ENCODE results near the gene DENND4C. TPM values are rescaled to one million over a fixed set of nuclear protein-coding genes. Genes with fewer than 3 reads are reported as not detected.

The DENND4C gene
- total RNA-seq, 3 donors from 2014 or later, result 146 to 158 (median 148) TPM

DNA sequence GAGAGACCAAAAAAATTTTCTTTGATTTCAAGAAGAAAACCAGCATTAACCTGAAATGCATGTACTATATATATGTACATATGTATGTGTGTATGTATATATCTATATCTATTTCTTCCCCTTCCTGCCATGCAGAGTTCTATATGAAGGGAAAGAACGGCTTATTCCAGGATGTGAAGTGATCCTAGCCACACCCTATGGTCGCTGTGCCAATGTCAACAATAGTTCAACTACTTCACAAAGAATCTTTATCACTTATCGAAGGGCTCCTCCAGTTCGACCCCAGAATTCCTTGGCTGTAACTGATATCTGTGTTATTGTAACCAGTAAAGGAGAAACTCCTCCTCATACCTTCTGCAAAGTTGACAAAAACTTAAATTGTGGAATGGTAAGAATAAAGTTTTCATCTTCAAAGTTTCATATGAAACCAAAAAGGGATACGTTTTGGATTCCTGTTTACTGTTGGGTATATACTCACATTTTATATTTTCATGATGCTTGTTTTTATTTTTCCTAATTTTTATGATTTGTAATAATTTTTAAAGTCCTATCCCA, 56.2 kb downstream of the DENND4C start:
- no peaks in the 10 kb centered on the region for H3K27me3 ChIP-seq
- DNase-seq (ENCODE audit: low spot score in 2 of 2), result no peak
- TF ChIP-seq POLR2AphosphoS5 (IDR thresholded peaks at IDR 0.05) (no peak), POLR2A (IDR thresholded peaks at IDR 0.05) (no peak)
- TF ChIP-seq, protein P1, sequence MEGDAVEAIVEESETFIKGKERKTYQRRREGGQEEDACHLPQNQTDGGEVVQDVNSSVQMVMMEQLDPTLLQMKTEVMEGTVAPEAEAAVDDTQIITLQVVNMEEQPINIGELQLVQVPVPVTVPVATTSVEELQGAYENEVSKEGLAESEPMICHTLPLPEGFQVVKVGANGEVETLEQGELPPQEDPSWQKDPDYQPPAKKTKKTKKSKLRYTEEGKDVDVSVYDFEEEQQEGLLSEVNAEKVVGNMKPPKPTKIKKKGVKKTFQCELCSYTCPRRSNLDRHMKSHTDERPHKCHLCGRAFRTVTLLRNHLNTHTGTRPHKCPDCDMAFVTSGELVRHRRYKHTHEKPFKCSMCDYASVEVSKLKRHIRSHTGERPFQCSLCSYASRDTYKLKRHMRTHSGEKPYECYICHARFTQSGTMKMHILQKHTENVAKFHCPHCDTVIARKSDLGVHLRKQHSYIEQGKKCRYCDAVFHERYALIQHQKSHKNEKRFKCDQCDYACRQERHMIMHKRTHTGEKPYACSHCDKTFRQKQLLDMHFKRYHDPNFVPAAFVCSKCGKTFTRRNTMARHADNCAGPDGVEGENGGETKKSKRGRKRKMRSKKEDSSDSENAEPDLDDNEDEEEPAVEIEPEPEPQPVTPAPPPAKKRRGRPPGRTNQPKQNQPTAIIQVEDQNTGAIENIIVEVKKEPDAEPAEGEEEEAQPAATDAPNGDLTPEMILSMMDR (IDR thresholded peaks at IDR 0.05), result no peak
- H3K4me3 ChIP-seq, result no peak overlapping the region
- no peaks in the 10 kb centered on the region for H3K36me3 ChIP-seq
- intact Hi-C loops (cut with DNase I; ENCODE audit: low total_unique reads), result no loop called here
- peaks cover 0 to 11% of the 10 kb centered on the region in 2 donors for H3K4me1 ChIP-seq
- no peak overlapping the region for H3K27ac ChIP-seq
- no peaks in the 10 kb centered on the region for H3K9me3 ChIP-seq

DNA sequence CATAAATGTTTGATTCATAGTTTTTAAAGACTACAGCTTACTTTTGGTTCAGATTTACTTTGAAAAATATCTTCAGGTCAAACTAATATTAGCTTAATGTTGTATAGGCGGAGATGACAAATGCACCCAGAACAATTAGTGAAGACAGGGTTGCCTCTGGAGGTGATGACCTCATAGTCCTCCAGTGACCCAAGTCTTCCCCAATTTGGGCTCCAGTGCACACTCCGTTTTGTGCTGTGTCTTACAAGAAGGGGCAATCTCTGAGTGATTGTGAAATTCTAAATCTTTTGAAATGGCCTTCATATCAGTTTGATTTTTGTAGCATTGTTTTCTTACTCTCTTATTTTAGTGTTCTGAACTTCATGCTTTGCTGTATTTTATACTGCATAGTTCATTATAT, 57.6 kb downstream of the DENND4C start:
- H3K9me3 ChIP-seq, result no peaks in the 10 kb centered on the region
- TF ChIP-seq POLR2AphosphoS5 (IDR thresholded peaks at IDR 0.05), result no peak
- TF ChIP-seq, protein P1 (IDR thresholded peaks at IDR 0.05), result no peak
- no peak for TF ChIP-seq POLR2A (IDR thresholded peaks at IDR 0.05)
- DNase-seq (ENCODE audit: low spot score in 2 of 2), result no peak
- intact Hi-C loops (cut with DNase I; ENCODE audit: low total_unique reads), result no loop called here
- no peaks in the 10 kb centered on the region for H3K36me3 ChIP-seq
- H3K27ac ChIP-seq, result no peak overlapping the region
- H3K4me1 ChIP-seq, result peaks cover 0 to 11% of the 10 kb centered on the region in 2 donors
- no peaks in the 10 kb centered on the region for H3K27me3 ChIP-seq
- no peak overlapping the region for H3K4me3 ChIP-seq

DNA sequence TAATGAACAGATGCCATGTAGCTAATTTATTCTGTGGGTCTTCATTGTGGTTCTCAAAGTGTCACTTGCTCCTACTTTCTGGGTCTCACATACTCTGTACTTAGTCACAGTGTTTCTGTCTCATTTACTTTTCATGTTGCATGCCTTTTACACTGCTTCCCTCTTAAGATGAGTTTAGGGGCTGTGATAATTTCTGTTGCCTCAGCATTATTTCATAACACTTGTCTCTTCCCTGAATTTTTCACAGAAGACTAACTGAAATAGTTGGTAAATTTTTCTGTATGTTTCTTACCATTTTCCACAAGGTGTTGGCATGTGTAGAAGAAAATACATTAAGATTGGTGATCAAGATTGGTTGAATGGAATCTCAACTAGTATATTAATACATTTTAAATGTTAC, 59.6 kb downstream of the DENND4C start:
- H3K36me3 ChIP-seq, result no peaks in the 10 kb centered on the region
- peaks cover 0 to 5% of the 10 kb centered on the region in 2 donors for H3K4me1 ChIP-seq
- intact Hi-C loops (cut with DNase I; ENCODE audit: low total_unique reads), result no loop called here
- DNase-seq (ENCODE audit: low spot score in 2 of 2), result no peak
- H3K9me3 ChIP-seq, result no peaks in the 10 kb centered on the region
- H3K4me3 ChIP-seq, result no peak overlapping the region
- H3K27me3 ChIP-seq, result no peaks in the 10 kb centered on the region
- TF ChIP-seq POLR2AphosphoS5 (IDR thresholded peaks at IDR 0.05) (no peak), POLR2A (IDR thresholded peaks at IDR 0.05) (no peak)
- TF ChIP-seq, protein P1 (IDR thresholded peaks at IDR 0.05), result no peak
- H3K27ac ChIP-seq, result no peak overlapping the region

DNA sequence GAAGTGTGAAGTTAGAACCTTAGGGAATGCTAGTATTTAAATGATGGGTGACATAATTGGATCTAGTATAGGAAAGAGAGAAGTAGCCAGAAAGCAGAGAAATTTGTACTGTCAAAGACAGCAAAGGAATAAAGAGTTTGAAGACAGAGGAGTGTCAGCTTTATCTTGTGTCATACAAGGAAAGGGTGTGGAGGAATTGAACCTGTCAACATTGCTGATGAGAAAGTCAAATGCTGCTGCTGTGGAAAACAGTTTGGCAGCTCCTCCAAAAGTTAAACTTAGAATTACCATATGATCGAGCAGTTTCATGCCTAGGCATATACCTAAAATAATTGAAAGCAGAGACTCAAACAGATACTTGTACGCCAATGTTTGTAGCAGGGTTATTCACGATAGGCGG, 63.7 kb downstream of the DENND4C start:
- intact Hi-C loops (cut with DNase I; ENCODE audit: low total_unique reads), result no loop called here
- H3K4me1 ChIP-seq, result no peaks in the 10 kb centered on the region
- no peak overlapping the region for H3K27ac ChIP-seq
- no peak for DNase-seq (ENCODE audit: low spot score in 2 of 2)
- no peaks in the 10 kb centered on the region for H3K9me3 ChIP-seq
- H3K27me3 ChIP-seq, result no peaks in the 10 kb centered on the region
- no peak overlapping the region for H3K4me3 ChIP-seq
- peaks cover 5% of the 10 kb centered on the region for H3K36me3 ChIP-seq
- TF ChIP-seq POLR2A (IDR thresholded peaks at IDR 0.05), result no peak
- TF ChIP-seq POLR2AphosphoS5 (IDR thresholded peaks at IDR 0.05), result no peak
- TF ChIP-seq, protein P1 (IDR thresholded peaks at IDR 0.05), result no peak

DNA sequence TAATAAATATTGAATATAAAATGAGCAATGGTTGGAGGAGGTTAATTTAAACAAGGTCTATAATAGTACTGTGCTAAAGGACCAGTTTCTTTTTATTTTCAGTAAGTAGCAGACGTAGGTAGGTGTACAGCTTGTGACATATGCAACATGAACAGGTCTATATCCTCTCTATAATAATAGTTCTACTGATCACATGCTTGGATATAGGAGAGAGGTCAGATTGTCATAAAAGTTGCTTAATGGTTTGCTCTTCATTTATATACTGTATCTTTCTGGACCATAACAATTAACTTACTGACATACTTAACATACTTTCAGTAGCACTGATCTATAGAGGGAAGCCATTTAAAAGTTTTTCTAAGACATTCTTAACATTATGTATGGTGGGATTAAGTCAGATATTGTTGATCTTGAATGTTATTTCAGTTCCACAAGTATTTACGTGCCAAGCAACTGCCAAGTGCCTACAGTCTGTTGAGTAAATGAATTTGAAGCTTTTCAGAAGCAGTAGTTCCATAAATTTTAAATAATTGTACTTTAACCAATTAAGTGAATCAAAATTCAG, 68.0 kb downstream of the DENND4C start:
- Histone ChIP-seq H3K27me3 (no peaks in the 10 kb centered on the region), H3K4me1 (no peaks in the 10 kb centered on the region), H3K27ac (no peak overlapping the region), H3K4me3 (no peak overlapping the region), H3K9me3 (no peaks in the 10 kb centered on the region), H3K36me3 (peaks cover 5% of the 10 kb centered on the region)
- intact Hi-C loops (cut with DNase I; ENCODE audit: low total_unique reads), result no loop called here
- DNase-seq (ENCODE audit: low spot score in 2 of 2), result no peak
- TF ChIP-seq POLR2A (IDR thresholded peaks at IDR 0.05), result no peak
- no peak for TF ChIP-seq POLR2AphosphoS5 (IDR thresholded peaks at IDR 0.05)
- TF ChIP-seq, protein P1 (IDR thresholded peaks at IDR 0.05), result no peak
